Erythroblast (primary cell): Measurements from ENCODE around the gene HEATR3.

Experiments used
- GATA1 ChIP-seq: IDR thresholded peaks from 2 replicates; pipeline ENCODE4 v1.6.1; 2011; ENCODE audit warnings: low read depth, mild to moderate bottlenecking, control low read depth, low read length, moderate library complexity
- POLR2A ChIP-seq: IDR thresholded peaks from 2 replicates; pipeline ENCODE4 v1.6.1; 2011; ENCODE audit warnings: mild to moderate bottlenecking, low read length

GRCh38 chr16:50071075-50071671 lies 5.4 kb downstream of the HEATR3 start:
- TF ChIP-seq POLR2A (no peak), GATA1 (peak; percentile 24)
